ENCODE measurements around the gene GLT1D1. TPM values are rescaled to one million over a fixed set of nuclear protein-coding genes. Genes with fewer than 3 reads are reported as not detected.

Gene GLT1D1
- total and polyA plus RNA-seq, 2 experiments from 2014 or later: 1.4 to 4.4 TPM

- H3K79me2 ChIP-seq (replicated peaks; ENCODE audit: insufficient read depth): no peaks in the 10 kb centered on the region
- Mint-ChIP-seq H3K4me3 (no peak overlapping the region), H3K36me3 (ENCODE audit: low read depth) (peaks cover 33% of the 10 kb centered on the region), H3K27me3 (ENCODE audit: insufficient read depth, low read depth, poor library complexity) (peaks cover 15% of the 10 kb centered on the region), H3K4me1 (peaks cover 6% of the 10 kb centered on the region), H3K9me3 (peaks cover 92% of the 10 kb centered on the region), H3K27ac (no peak overlapping the region)
- no peak for TF ChIP-seq NANOG (IDR thresholded peaks at IDR 0.05; ENCODE audit: borderline replicate concordance)
- TF ChIP-seq POLR2AphosphoS5 (IDR thresholded peaks at IDR 0.05; ENCODE audit: low read depth): no peak
- no peak for TF ChIP-seq EZH2 (IDR thresholded peaks at IDR 0.05; ENCODE audit: low read depth, unreplicated experiment)
- no peak for TF ChIP-seq ETS1 (IDR thresholded peaks at IDR 0.05)
- no peak for TF ChIP-seq ZNF114 (CRISPR knock-in tag; IDR thresholded peaks at IDR 0.05)
- H3K4me1 ChIP-seq (ENCODE audit: insufficient read depth): no peaks in the 10 kb centered on the region
- no peak overlapping the region for H3K4me3 ChIP-seq
- H3K27ac ChIP-seq (ENCODE audit: low read depth): no peak overlapping the region
- H3K27me3 ChIP-seq (ENCODE audit: insufficient read depth): no peaks in the 10 kb centered on the region
- no peaks in the 10 kb centered on the region for H3K9me2 ChIP-seq (ENCODE audit: insufficient read depth)
- H3K36me3 ChIP-seq (ENCODE audit: insufficient read depth): no peaks in the 10 kb centered on the region
- no peaks in the 10 kb centered on the region for H3F3A ChIP-seq (replicated peaks; ENCODE audit: low read depth)
- DNase-seq (ENCODE audit: low spot score): no peak
- no peak overlapping the region for H2AFZ ChIP-seq
- no peak for ATAC-seq
- no peaks in the 10 kb centered on the region for H4K20me1 ChIP-seq (replicated peaks; ENCODE audit: insufficient read depth)
- H3K4me2 ChIP-seq: no peak overlapping the region
Observed at GRCh38 chr12:128864516-128865186, 11.4 kb downstream of the GLT1D1 start.

- H2AFZ ChIP-seq: no peak overlapping the region
- H3K4me3 ChIP-seq: no peak overlapping the region
- no peaks in the 10 kb centered on the region for H3K79me2 ChIP-seq (replicated peaks; ENCODE audit: insufficient read depth)
- no peak overlapping the region for H3K27ac ChIP-seq (ENCODE audit: low read depth)
- DNase-seq (ENCODE audit: low spot score): no peak
- peaks cover 39% of the 10 kb centered on the region for H3K36me3 Mint-ChIP-seq (ENCODE audit: low read depth)
- no peaks in the 10 kb centered on the region for H4K20me1 ChIP-seq (replicated peaks; ENCODE audit: insufficient read depth)
- H3K27me3 ChIP-seq (ENCODE audit: insufficient read depth): no peaks in the 10 kb centered on the region
- H3K4me1 Mint-ChIP-seq: no peaks in the 10 kb centered on the region
- H3K9me3 Mint-ChIP-seq: peaks cover 90% of the 10 kb centered on the region
- peaks cover 15% of the 10 kb centered on the region for H3K27me3 Mint-ChIP-seq (ENCODE audit: insufficient read depth, low read depth, poor library complexity)
- H3K36me3 ChIP-seq (ENCODE audit: insufficient read depth): no peaks in the 10 kb centered on the region
- ATAC-seq: no peak
- no peaks in the 10 kb centered on the region for H3K4me1 ChIP-seq (ENCODE audit: insufficient read depth)
- H3K9me2 ChIP-seq (ENCODE audit: insufficient read depth): no peaks in the 10 kb centered on the region
- H3K27ac Mint-ChIP-seq: no peak overlapping the region
- H3F3A ChIP-seq (replicated peaks; ENCODE audit: low read depth): no peaks in the 10 kb centered on the region
- no peak overlapping the region for H3K4me3 Mint-ChIP-seq
- H3K4me2 ChIP-seq: no peak overlapping the region
- TF ChIP-seq EZH2 (IDR thresholded peaks at IDR 0.05; ENCODE audit: low read depth, unreplicated experiment): no peak
- TF ChIP-seq EZH2phosphoT487 (IDR thresholded peaks at IDR 0.05; ENCODE audit: unreplicated experiment): no peak
- TF ChIP-seq, protein P1, sequence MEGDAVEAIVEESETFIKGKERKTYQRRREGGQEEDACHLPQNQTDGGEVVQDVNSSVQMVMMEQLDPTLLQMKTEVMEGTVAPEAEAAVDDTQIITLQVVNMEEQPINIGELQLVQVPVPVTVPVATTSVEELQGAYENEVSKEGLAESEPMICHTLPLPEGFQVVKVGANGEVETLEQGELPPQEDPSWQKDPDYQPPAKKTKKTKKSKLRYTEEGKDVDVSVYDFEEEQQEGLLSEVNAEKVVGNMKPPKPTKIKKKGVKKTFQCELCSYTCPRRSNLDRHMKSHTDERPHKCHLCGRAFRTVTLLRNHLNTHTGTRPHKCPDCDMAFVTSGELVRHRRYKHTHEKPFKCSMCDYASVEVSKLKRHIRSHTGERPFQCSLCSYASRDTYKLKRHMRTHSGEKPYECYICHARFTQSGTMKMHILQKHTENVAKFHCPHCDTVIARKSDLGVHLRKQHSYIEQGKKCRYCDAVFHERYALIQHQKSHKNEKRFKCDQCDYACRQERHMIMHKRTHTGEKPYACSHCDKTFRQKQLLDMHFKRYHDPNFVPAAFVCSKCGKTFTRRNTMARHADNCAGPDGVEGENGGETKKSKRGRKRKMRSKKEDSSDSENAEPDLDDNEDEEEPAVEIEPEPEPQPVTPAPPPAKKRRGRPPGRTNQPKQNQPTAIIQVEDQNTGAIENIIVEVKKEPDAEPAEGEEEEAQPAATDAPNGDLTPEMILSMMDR (conservative IDR thresholded peaks at IDR 0.05; ENCODE audit: low read depth in 2 of 2): no peak
- TF ChIP-seq CREB1 (CRISPR knock-in tag; IDR thresholded peaks at IDR 0.05; ENCODE audit: low read depth): no peak
- TF ChIP-seq NANOG (IDR thresholded peaks at IDR 0.05; ENCODE audit: borderline replicate concordance): no peak
- no peak for TF ChIP-seq POLR2AphosphoS5 (IDR thresholded peaks at IDR 0.05; ENCODE audit: low read depth)
- TF ChIP-seq STAT1 (IDR thresholded peaks at IDR 0.05; ENCODE audit: unreplicated experiment): no peak
- no peak for TF ChIP-seq JUNB (IDR thresholded peaks at IDR 0.05; ENCODE audit: unreplicated experiment)
- no peak for TF ChIP-seq ETS1 (IDR thresholded peaks at IDR 0.05)
- TF ChIP-seq, protein P2, sequence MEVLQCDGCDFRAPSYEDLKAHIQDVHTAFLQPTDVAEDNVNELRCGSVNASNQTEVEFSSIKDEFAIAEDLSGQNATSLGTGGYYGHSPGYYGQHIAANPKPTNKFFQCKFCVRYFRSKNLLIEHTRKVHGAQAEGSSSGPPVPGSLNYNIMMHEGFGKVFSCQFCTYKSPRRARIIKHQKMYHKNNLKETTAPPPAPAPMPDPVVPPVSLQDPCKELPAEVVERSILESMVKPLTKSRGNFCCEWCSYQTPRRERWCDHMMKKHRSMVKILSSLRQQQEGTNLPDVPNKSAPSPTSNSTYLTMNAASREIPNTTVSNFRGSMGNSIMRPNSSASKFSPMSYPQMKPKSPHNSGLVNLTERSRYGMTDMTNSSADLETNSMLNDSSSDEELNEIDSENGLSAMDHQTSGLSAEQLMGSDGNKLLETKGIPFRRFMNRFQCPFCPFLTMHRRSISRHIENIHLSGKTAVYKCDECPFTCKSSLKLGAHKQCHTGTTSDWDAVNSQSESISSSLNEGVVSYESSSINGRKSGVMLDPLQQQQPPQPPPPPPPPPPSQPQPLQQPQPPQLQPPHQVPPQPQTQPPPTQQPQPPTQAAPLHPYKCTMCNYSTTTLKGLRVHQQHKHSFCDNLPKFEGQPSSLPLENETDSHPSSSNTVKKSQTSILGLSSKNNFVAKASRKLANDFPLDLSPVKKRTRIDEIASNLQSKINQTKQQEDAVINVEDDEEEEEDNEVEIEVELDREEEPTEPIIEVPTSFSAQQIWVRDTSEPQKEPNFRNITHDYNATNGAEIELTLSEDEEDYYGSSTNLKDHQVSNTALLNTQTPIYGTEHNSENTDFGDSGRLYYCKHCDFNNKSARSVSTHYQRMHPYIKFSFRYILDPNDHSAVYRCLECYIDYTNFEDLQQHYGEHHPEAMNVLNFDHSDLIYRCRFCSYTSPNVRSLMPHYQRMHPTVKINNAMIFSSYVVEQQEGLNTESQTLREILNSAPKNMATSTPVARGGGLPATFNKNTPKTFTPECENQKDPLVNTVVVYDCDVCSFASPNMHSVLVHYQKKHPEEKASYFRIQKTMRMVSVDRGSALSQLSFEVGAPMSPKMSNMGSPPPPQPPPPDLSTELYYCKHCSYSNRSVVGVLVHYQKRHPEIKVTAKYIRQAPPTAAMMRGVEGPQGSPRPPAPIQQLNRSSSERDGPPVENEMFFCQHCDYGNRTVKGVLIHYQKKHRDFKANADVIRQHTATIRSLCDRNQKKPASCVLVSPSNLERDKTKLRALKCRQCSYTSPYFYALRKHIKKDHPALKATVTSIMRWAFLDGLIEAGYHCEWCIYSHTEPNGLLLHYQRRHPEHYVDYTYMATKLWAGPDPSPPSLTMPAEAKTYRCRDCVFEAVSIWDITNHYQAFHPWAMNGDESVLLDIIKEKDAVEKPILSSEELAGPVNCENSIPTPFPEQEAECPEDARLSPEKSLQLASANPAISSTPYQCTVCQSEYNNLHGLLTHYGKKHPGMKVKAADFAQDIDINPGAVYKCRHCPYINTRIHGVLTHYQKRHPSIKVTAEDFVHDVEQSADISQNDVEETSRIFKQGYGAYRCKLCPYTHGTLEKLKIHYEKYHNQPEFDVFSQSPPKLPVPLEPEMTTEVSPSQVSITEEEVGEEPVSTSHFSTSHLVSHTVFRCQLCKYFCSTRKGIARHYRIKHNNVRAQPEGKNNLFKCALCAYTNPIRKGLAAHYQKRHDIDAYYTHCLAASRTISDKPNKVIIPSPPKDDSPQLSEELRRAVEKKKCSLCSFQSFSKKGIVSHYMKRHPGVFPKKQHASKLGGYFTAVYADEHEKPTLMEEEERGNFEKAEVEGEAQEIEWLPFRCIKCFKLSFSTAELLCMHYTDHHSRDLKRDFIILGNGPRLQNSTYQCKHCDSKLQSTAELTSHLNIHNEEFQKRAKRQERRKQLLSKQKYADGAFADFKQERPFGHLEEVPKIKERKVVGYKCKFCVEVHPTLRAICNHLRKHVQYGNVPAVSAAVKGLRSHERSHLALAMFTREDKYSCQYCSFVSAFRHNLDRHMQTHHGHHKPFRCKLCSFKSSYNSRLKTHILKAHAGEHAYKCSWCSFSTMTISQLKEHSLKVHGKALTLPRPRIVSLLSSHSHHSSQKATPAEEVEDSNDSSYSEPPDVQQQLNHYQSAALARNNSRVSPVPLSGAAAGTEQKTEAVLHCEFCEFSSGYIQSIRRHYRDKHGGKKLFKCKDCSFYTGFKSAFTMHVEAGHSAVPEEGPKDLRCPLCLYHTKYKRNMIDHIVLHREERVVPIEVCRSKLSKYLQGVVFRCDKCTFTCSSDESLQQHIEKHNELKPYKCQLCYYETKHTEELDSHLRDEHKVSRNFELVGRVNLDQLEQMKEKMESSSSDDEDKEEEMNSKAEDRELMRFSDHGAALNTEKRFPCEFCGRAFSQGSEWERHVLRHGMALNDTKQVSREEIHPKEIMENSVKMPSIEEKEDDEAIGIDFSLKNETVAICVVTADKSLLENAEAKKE (CRISPR knock-in tag; IDR thresholded peaks at IDR 0.05): no peak
Observed at GRCh38 chr12:128867466-128867865, 14.2 kb downstream of the GLT1D1 start.
